UCSD-AML1 (cell line): ENCODE measurements around the gene GPC3.
"Not testable (repeated sequence)": the region's sequence is repeated elsewhere in the genome, so short reads cannot be mapped to it uniquely, and the experiment has no call there.

ENCODE experiments used
- DNase-seq: peaks from one replicate; lab custom pipeline; 2025; ENCODE audit not compliant: unreplicated experiment; lab: John Stamatoyannopoulos, UW

The GPC3 gene

GRCh38 chrX:133999031-133999705, 13.8 kb upstream of the GPC3 start:
- DNase-seq, result peak; percentile 19

GRCh38 chrX:133995759-133996158, 10.4 kb upstream of the GPC3 start:
- no peak for DNase-seq

GRCh38 chrX:133994576-133994975, 9.2 kb upstream of the GPC3 start:
- DNase-seq, result no peak

GRCh38 chrX:133992882-133993281, 7.5 kb upstream of the GPC3 start:
- DNase-seq, result no peak

GRCh38 chrX:133991814-133992213, 6.4 kb upstream of the GPC3 start:
- no peak for DNase-seq

GRCh38 chrX:133991057-133991456, 5.7 kb upstream of the GPC3 start:
- DNase-seq, result not testable (repeated sequence)

GRCh38 chrX:133989993-133990392, 4.6 kb upstream of the GPC3 start:
- no peak for DNase-seq

- no peak for DNase-seq
Observed at GRCh38 chrX:133989490-133989889, 4.1 kb upstream of the GPC3 start.

GRCh38 chrX:133988010-133988409, 2.6 kb upstream of the GPC3 start:
- DNase-seq, result no peak

GRCh38 chrX:133987188-133987587, 1.8 kb upstream of the GPC3 start:
- no peak for DNase-seq

GRCh38 chrX:133985967-133986683, 731 bp upstream of the GPC3 start:
- DNase-seq, result no peak

GRCh38 chrX:133984857-133985163, 584 bp downstream of the GPC3 start:
- DNase-seq, result no peak

GRCh38 chrX:133983974-133984845, 1.2 kb downstream of the GPC3 start:
- no peak for DNase-seq

- no peak for DNase-seq
Observed at GRCh38 chrX:133983256-133983973, 2.0 kb downstream of the GPC3 start.

- no peak for DNase-seq
Observed at GRCh38 chrX:133981924-133982323, 3.5 kb downstream of the GPC3 start.

- no peak for DNase-seq
Observed at GRCh38 chrX:133980832-133981588, 4.4 kb downstream of the GPC3 start.

GRCh38 chrX:133980406-133980805, 5.0 kb downstream of the GPC3 start:
- no peak for DNase-seq

GRCh38 chrX:133979641-133980230, 5.7 kb downstream of the GPC3 start:
- no peak for DNase-seq

GRCh38 chrX:133973704-133974103, 11.7 kb downstream of the GPC3 start:
- no peak for DNase-seq

- DNase-seq, result no peak
Observed at GRCh38 chrX:133972916-133973315, 12.5 kb downstream of the GPC3 start.
